CD14-positive monocyte (primary cell): ENCODE data around the gene SORBS2. TPM values are rescaled to one million over a fixed set of nuclear protein-coding genes. Genes with fewer than 3 reads are reported as not detected.

ENCODE experiments used
- DNase-seq, 3 donors: peaks; one replicate each; pipeline ENCODE4 v3.0.0-alpha.2; 2011 to 2022
- H2AFZ ChIP-seq: 2 replicates; pipeline ENCODE4 v1.6.0; 2012; ENCODE audit warnings: mild to moderate bottlenecking, low read depth, low read length, inconsistent platforms; ENCODE audit not compliant: insufficient read depth, poor library complexity, severe bottlenecking
- H3K27ac ChIP-seq, 2 donors: 1 replicate in 1 of 2; 2 replicates in 1 of 2; pipeline ENCODE4 v1.5.1; 2012 to 2013; ENCODE audit warnings: low read length in 2 of 2, control low read depth in 1 of 2, inconsistent platforms in 1 of 2, low read depth in 1 of 2, mild to moderate bottlenecking in 1 of 2
- H3K27me3 ChIP-seq, 2 donors: one replicate each; pipeline versions ENCODE4 v1.6.0 to v1.6.1; 2011 to 2013; ENCODE audit warnings: low read length in 2 of 2; ENCODE audit not compliant: control insufficient read depth in 2 of 2, insufficient read depth in 2 of 2
- H3K36me3 ChIP-seq, 2 donors: replicated peaks in 1 of 2; 1 replicate in 1 of 2; 2 replicates in 1 of 2; pipeline versions ENCODE4 v1.5.1 to v1.6.1; 2012 to 2013; ENCODE audit warnings: low read length in 2 of 2, control low read depth in 1 of 2, inconsistent platforms in 1 of 2, mild to moderate bottlenecking in 1 of 2; ENCODE audit not compliant: insufficient read depth in 2 of 2, control insufficient read depth in 1 of 2
- H3K4me1 ChIP-seq, 2 donors: 1 replicate in 1 of 2; 2 replicates in 1 of 2; pipeline versions ENCODE4 v1.5.1 to v1.6.1; 2012 to 2013; ENCODE audit warnings: low read length in 2 of 2, control low read depth in 1 of 2, inconsistent platforms in 1 of 2, mild to moderate bottlenecking in 1 of 2, moderate library complexity in 1 of 2; ENCODE audit not compliant: insufficient read depth in 2 of 2, control insufficient read depth in 1 of 2
- H3K4me2 ChIP-seq: replicated peaks from 2 replicates; pipeline ENCODE3; 2012; ENCODE audit warnings: low read length, moderate library complexity, mild to moderate bottlenecking; ENCODE audit not compliant: poor library complexity, severe bottlenecking; ENCODE audit errors: extremely low read depth
- H3K4me3 ChIP-seq, 3 experiments: fragments of 200-600 bp in 1 of 3; sonication (generic) in 1 of 3; replicated peaks in 1 of 3; 1 replicate in 2 of 3; 2 replicates in 1 of 3; pipeline ENCODE4 v1.5.1; 2011 to 2013; ENCODE audit warnings: low read length in 3 of 3, mild to moderate bottlenecking in 3 of 3, control low read depth in 2 of 3, low read depth in 2 of 3, inconsistent platforms in 1 of 3, moderate library complexity in 1 of 3
- H3K79me2 ChIP-seq: 2 replicates; pipeline ENCODE4 v1.6.0; 2012; ENCODE audit warnings: mild to moderate bottlenecking, control low read depth, inconsistent platforms, low read length, moderate library complexity; ENCODE audit not compliant: insufficient read depth
- H3K9ac ChIP-seq: 2 replicates; pipeline ENCODE4 v1.6.0; 2017; ENCODE audit warnings: low read length, mild to moderate bottlenecking; ENCODE audit not compliant: insufficient read depth, poor library complexity, severe bottlenecking
- H3K9me3 ChIP-seq, 2 donors: replicated peaks in 1 of 2; 1 replicate in 1 of 2; 2 replicates in 1 of 2; pipeline versions ENCODE4 v1.5.1 to v1.6.1; 2012 to 2013; ENCODE audit warnings: low read length in 2 of 2, control low read depth in 1 of 2; ENCODE audit not compliant: control insufficient read depth in 1 of 2, insufficient read depth in 1 of 2
- H4K20me1 ChIP-seq: 2 replicates; pipeline ENCODE4 v1.6.0; 2012; ENCODE audit warnings: mild to moderate bottlenecking, low read length, control low read depth, moderate library complexity; ENCODE audit not compliant: insufficient read depth
- H3K27ac Mint-ChIP-seq, 7 donors: one replicate each; pipeline ENCODE4 v1.8.0; 2020; ENCODE audit warnings: mild to moderate bottlenecking in 7 of 7, mixed read lengths in 7 of 7, moderate library complexity in 6 of 7, inconsistent platforms in 2 of 7
- H3K27me3 Mint-ChIP-seq, 3 donors: one replicate each; pipeline ENCODE4 v1.8.0; 2021 to 2022; ENCODE audit warnings: low read depth in 3 of 3, mild to moderate bottlenecking in 3 of 3, mixed read lengths in 3 of 3, moderate library complexity in 3 of 3, inconsistent platforms in 1 of 3
- H3K36me3 Mint-ChIP-seq, 2 donors: one replicate each; pipeline ENCODE4 v1.8.0; 2020; ENCODE audit warnings: mixed read lengths in 2 of 2, inconsistent platforms in 1 of 2, mild to moderate bottlenecking in 1 of 2
- H3K4me1 Mint-ChIP-seq: one replicate; pipeline ENCODE4 v1.8.0; 2020; ENCODE audit warnings: mild to moderate bottlenecking, mixed read lengths
- H3K4me3 Mint-ChIP-seq, 2 donors: one replicate each; pipeline ENCODE4 v1.8.0; 2020; ENCODE audit warnings: mild to moderate bottlenecking in 2 of 2, mixed read lengths in 2 of 2, moderate library complexity in 1 of 2
- H3K9me3 Mint-ChIP-seq, 7 donors: one replicate each; pipeline ENCODE4 v1.8.0; 2020 to 2022; ENCODE audit warnings: mixed read lengths in 7 of 7, mild to moderate bottlenecking in 6 of 7, moderate library complexity in 6 of 7, inconsistent platforms in 2 of 7
- WGBS: methylation state at CpG from one replicate; pipeline ENCODE4 v1.1.5; 2013; ENCODE audit warnings: missing lambda C conversion rate; ENCODE audit not compliant: insufficient coverage; 5-methylcytosine and 5-hydroxymethylcytosine counted together
- intact Hi-C, 2 donors: fragments of 100-400 bp; cut with micrococcal nuclease; formaldehyde crosslinking; loops; one replicate each; pipeline versions ENCODE4 v1.15.0 to v1.15.1; 2023
- polyA plus RNA-seq, 3 donors: library from polyadenylated mRNA; depleted of rRNA in 1 of 3; unstranded in 2 of 3; stranded (reverse) in 1 of 3; fragments of 300-500 nt in 2 of 3; fragments of >200 nt in 1 of 3; fragmentation: Illumina TruSeq in 2 of 3; gene quantifications; 1 replicate in 2 of 3; 2 replicates in 1 of 3; pipeline ENCODE4 v1.2.3, GENCODE V29; 2012 to 2021
- TF ChIP-seq, protein P1 (sequence below): fragments of 200-600 bp; IDR thresholded peaks from one replicate; pipeline ENCODE4 v1.8.0; 2022; ENCODE audit warnings: antibody characterized with exemption, mild to moderate bottlenecking

Gene SORBS2
- polyA plus RNA-seq, 3 donors: not detected

GRCh38 chr4:185817403-185817818 is 5.4 kb upstream of the SORBS2 start:
- no peaks in the 10 kb centered on the region for H3K36me3 Mint-ChIP-seq
- H3K4me2 ChIP-seq: no peak overlapping the region
- H3K4me3 ChIP-seq: no peak overlapping the region
- H3K4me1 ChIP-seq: no peaks in the 10 kb centered on the region
- H3K36me3 ChIP-seq: no peaks in the 10 kb centered on the region
- WGBS: 96% methylated on average over 5 of the region's 8 CpGs
- H3K9me3 Mint-ChIP-seq: peaks cover 0 to 9% (median 0%) of the 10 kb centered on the region in 7 donors
- H4K20me1 ChIP-seq: no peaks in the 10 kb centered on the region
- H3K4me3 Mint-ChIP-seq: no peak overlapping the region
- no peak overlapping the region for H3K9ac ChIP-seq
- H2AFZ ChIP-seq: no peak overlapping the region
- H3K9me3 ChIP-seq: no peaks in the 10 kb centered on the region
- no peak for DNase-seq
- TF ChIP-seq, protein P1, sequence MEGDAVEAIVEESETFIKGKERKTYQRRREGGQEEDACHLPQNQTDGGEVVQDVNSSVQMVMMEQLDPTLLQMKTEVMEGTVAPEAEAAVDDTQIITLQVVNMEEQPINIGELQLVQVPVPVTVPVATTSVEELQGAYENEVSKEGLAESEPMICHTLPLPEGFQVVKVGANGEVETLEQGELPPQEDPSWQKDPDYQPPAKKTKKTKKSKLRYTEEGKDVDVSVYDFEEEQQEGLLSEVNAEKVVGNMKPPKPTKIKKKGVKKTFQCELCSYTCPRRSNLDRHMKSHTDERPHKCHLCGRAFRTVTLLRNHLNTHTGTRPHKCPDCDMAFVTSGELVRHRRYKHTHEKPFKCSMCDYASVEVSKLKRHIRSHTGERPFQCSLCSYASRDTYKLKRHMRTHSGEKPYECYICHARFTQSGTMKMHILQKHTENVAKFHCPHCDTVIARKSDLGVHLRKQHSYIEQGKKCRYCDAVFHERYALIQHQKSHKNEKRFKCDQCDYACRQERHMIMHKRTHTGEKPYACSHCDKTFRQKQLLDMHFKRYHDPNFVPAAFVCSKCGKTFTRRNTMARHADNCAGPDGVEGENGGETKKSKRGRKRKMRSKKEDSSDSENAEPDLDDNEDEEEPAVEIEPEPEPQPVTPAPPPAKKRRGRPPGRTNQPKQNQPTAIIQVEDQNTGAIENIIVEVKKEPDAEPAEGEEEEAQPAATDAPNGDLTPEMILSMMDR: no peak
- H3K27me3 Mint-ChIP-seq: peaks cover 1 to 4% (median 3%) of the 10 kb centered on the region in 3 donors
- no peak overlapping the region for H3K27ac Mint-ChIP-seq
- no peak overlapping the region for H3K27ac ChIP-seq
- H3K4me1 Mint-ChIP-seq: no peaks in the 10 kb centered on the region
- peaks cover 0 to 6% of the 10 kb centered on the region in 2 donors for H3K27me3 ChIP-seq
- no peaks in the 10 kb centered on the region for H3K79me2 ChIP-seq
- intact Hi-C loops: no loop called here

GRCh38 chr4:185813133-185813532 is 1.1 kb upstream of the SORBS2 start:
- Mint-ChIP-seq H3K36me3 (no peaks in the 10 kb centered on the region), H3K4me1 (no peaks in the 10 kb centered on the region), H3K27me3 (peaks cover 10 to 15% (median 10%) of the 10 kb centered on the region in 3 donors), H3K27ac (no peak overlapping the region), H3K4me3 (no peak overlapping the region), H3K9me3 (peaks cover 0 to 3% (median 0%) of the 10 kb centered on the region in 7 donors)
- Histone ChIP-seq H3K36me3 (no peaks in the 10 kb centered on the region), H3K9ac (no peak overlapping the region), H3K4me3 (no peak overlapping the region), H3K4me1 (no peaks in the 10 kb centered on the region), H2AFZ (no peak overlapping the region), H3K27me3 (peaks cover 0 to 11% of the 10 kb centered on the region in 2 donors), H3K27ac (no peak overlapping the region), H3K4me2 (no peak overlapping the region), H4K20me1 (no peaks in the 10 kb centered on the region), H3K79me2 (no peaks in the 10 kb centered on the region), H3K9me3 (no peaks in the 10 kb centered on the region)
- TF ChIP-seq, protein P1: no peak
- whole genome bisulfite sequencing: 98% methylated on average over 6 of the region's 8 CpGs
- intact Hi-C loops: no loop called here
- DNase-seq: no peak
